Mesenchymal stem cell (in vitro differentiated cells and primary cell): ENCODE data around the gene OR9Q1.

Experiments
- DNase-seq: peaks from one replicate; pipeline ENCODE4 v3.0.0-alpha.2; 2013
- H2AFZ ChIP-seq: one replicate; pipeline ENCODE4 v1.6.1; 2013; ENCODE audit warnings: low read depth, mild to moderate bottlenecking, control low read depth, inconsistent platforms, low read length, moderate library complexity
- H2AK5ac ChIP-seq: 2 replicates; pipeline ENCODE4 v1.6.1; 2013; ENCODE audit warnings: low read length, moderate library complexity, mild to moderate bottlenecking, inconsistent platforms; ENCODE audit not compliant: severe bottlenecking
- H2BK120ac ChIP-seq: one replicate; pipeline ENCODE4 v1.6.1; 2013; ENCODE audit warnings: low read depth, mild to moderate bottlenecking, inconsistent platforms, low read length, moderate library complexity
- H2BK12ac ChIP-seq, 2 experiments: one replicate each; pipeline ENCODE4 v1.6.1; 2013; ENCODE audit warnings: inconsistent platforms in 2 of 2, low read length in 2 of 2, mild to moderate bottlenecking in 2 of 2, moderate library complexity in 2 of 2, control low read depth in 1 of 2
- H2BK15ac ChIP-seq: one replicate; pipeline ENCODE4 v1.6.1; 2013; ENCODE audit warnings: mild to moderate bottlenecking, low read depth, inconsistent platforms; ENCODE audit not compliant: poor library complexity, severe bottlenecking
- H2BK5ac ChIP-seq: 2 replicates; pipeline ENCODE4 v1.6.1; 2013; ENCODE audit warnings: low read depth, mild to moderate bottlenecking, low read length, control low read depth, inconsistent platforms; ENCODE audit not compliant: poor library complexity, severe bottlenecking
- H3K14ac ChIP-seq, 2 experiments: one replicate each; pipeline ENCODE4 v1.6.1; 2013; ENCODE audit warnings: inconsistent platforms in 2 of 2, low read length in 2 of 2, control low read depth in 1 of 2, mild to moderate bottlenecking in 1 of 2, moderate library complexity in 1 of 2
- H3K18ac ChIP-seq, 2 experiments: one replicate each; pipeline ENCODE4 v1.6.1; 2013; ENCODE audit warnings: inconsistent platforms in 2 of 2, low read length in 2 of 2, control low read depth in 1 of 2, low read depth in 1 of 2, mild to moderate bottlenecking in 1 of 2
- H3K23ac ChIP-seq, 2 experiments: one replicate each; pipeline ENCODE4 v1.6.1; 2013; ENCODE audit warnings: inconsistent platforms in 2 of 2, low read length in 2 of 2, mild to moderate bottlenecking in 2 of 2, moderate library complexity in 2 of 2, control low read depth in 1 of 2
- H3K27ac ChIP-seq: 2 replicates; pipeline ENCODE4 v1.5.1; 2013; ENCODE audit warnings: mild to moderate bottlenecking, moderate library complexity, low read length, control low read depth, inconsistent platforms; ENCODE audit not compliant: poor library complexity, severe bottlenecking
- H3K27me3 ChIP-seq, 2 experiments: 2 replicates each; pipeline versions ENCODE4 v1.6.1 to v1.7.0; 2013; ENCODE audit warnings: low read length in 2 of 2, mild to moderate bottlenecking in 2 of 2, moderate library complexity in 2 of 2, control low read depth in 1 of 2, inconsistent platforms in 1 of 2; ENCODE audit not compliant: control insufficient read depth in 1 of 2, insufficient read depth in 1 of 2
- H3K36me3 ChIP-seq, 2 experiments: 2 replicates each; pipeline versions ENCODE4 v1.6.1 to v1.7.0; 2013; ENCODE audit warnings: low read length in 2 of 2, control low read depth in 1 of 2, inconsistent platforms in 1 of 2, low read depth in 1 of 2, mild to moderate bottlenecking in 1 of 2; ENCODE audit not compliant: insufficient read depth in 2 of 2, control insufficient read depth in 1 of 2
- H3K4ac ChIP-seq, 2 experiments: one replicate each; pipeline ENCODE4 v1.6.1; 2013; ENCODE audit warnings: inconsistent platforms in 2 of 2, low read length in 2 of 2, mild to moderate bottlenecking in 2 of 2, moderate library complexity in 2 of 2, control low read depth in 1 of 2, low read depth in 1 of 2
- H3K4me1 ChIP-seq: 2 replicates; pipeline ENCODE4 v1.6.1; 2013; ENCODE audit warnings: low read depth, low read length, control low read depth; ENCODE audit not compliant: control insufficient read depth, insufficient read depth
- H3K4me2 ChIP-seq: 2 replicates; pipeline ENCODE4 v1.6.1; 2013; ENCODE audit warnings: low read length, mild to moderate bottlenecking, inconsistent platforms; ENCODE audit not compliant: poor library complexity, severe bottlenecking
- H3K4me3 ChIP-seq, 2 experiments: 2 replicates each; pipeline versions ENCODE4 v1.5.1 to v1.7.0; 2013; ENCODE audit warnings: low read length in 2 of 2, mild to moderate bottlenecking in 2 of 2, control low read depth in 1 of 2, low read depth in 1 of 2; ENCODE audit not compliant: insufficient read depth in 1 of 2
- H3K79me1 ChIP-seq: replicated peaks from 2 replicates; pipeline ENCODE4 v1.6.1; 2013; ENCODE audit warnings: mild to moderate bottlenecking, control low read depth, low read length, inconsistent platforms; ENCODE audit not compliant: poor library complexity, severe bottlenecking
- H3K9ac ChIP-seq: 2 replicates; pipeline ENCODE4 v1.7.0; 2013; ENCODE audit warnings: mild to moderate bottlenecking, low read length, moderate library complexity
- H3K9me3 ChIP-seq: 2 replicates; pipeline ENCODE4 v1.7.0; 2013; ENCODE audit warnings: mild to moderate bottlenecking, low read length; ENCODE audit not compliant: control insufficient read depth
- H4K8ac ChIP-seq: one replicate; pipeline ENCODE4 v1.6.1; 2013; ENCODE audit warnings: inconsistent platforms, mild to moderate bottlenecking, low read length, moderate library complexity
- H4K91ac ChIP-seq: one replicate; pipeline ENCODE4 v1.6.1; 2013; ENCODE audit warnings: mild to moderate bottlenecking, low read length, inconsistent platforms
- WGBS: methylation state at CpG from one replicate; pipeline ENCODE4 v1.1.7; 2013; ENCODE audit warnings: mixed read lengths; 5-methylcytosine and 5-hydroxymethylcytosine counted together

Gene OR9Q1

DNA sequence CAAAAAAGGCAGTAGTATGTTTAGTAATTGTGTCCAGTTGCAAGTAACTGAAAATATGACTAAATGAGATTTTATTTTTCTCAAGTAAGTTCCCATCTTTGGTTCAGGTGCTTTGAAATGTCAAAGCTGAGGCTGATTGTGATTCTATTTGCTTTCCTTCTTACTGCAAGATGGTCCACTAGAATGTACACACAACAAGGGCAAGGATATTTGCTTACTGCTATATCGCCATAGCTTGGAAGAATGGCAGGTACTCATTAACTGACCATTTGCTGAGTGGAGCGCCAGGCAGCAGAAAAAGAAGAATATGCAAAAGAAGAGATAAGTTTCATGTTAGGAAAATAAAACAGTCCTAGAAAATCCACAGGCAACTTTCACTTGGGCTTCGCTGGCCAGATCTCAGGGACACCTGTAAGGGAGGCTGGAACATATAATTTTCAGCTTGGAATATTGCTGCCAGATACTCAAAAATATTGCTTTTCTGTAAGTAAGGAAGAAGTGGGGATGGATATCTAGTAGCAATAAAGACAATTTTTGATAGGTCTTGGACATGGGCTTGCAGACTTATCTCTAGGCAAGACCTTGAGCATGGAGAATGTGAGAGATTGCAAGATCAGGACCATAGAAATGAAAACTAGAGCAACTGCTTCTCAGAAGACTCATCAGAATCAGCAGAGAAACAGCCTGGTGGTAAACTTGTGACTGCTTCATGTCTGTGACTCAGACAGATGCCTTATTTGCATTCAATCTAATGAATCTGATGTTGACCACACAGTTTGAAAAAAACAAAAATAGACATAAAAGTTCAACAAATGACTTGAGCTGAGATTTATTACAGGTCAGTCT is 44.8 kb upstream of the OR9Q1 start:
- no peak overlapping the region for H2BK12ac ChIP-seq
- no peaks in the 10 kb centered on the region for H3K79me1 ChIP-seq
- no peaks in the 10 kb centered on the region for H3K9me3 ChIP-seq
- H3K4me2 ChIP-seq, result no peak overlapping the region
- H4K8ac ChIP-seq, result no peak overlapping the region
- no peak overlapping the region for H3K9ac ChIP-seq
- H3K36me3 ChIP-seq, result no peaks in the 10 kb centered on the region
- no peak overlapping the region for H3K4ac ChIP-seq
- H2BK15ac ChIP-seq, result no peak overlapping the region
- no peak overlapping the region for H2AK5ac ChIP-seq
- H3K27me3 ChIP-seq, result no peaks in the 10 kb centered on the region
- no peak overlapping the region for H3K14ac ChIP-seq
- DNase-seq, result no peak
- H3K23ac ChIP-seq, result no peak overlapping the region
- no peak overlapping the region for H2BK5ac ChIP-seq
- no peak overlapping the region for H3K18ac ChIP-seq
- H2AFZ ChIP-seq, result no peak overlapping the region
- no peak overlapping the region for H3K27ac ChIP-seq
- WGBS, result 83% methylated on average over 3 of the region's 3 CpGs
- H2BK120ac ChIP-seq, result no peak overlapping the region
- no peak overlapping the region for H4K91ac ChIP-seq
- H3K4me1 ChIP-seq, result no peaks in the 10 kb centered on the region
- no peak overlapping the region for H3K4me3 ChIP-seq

DNA sequence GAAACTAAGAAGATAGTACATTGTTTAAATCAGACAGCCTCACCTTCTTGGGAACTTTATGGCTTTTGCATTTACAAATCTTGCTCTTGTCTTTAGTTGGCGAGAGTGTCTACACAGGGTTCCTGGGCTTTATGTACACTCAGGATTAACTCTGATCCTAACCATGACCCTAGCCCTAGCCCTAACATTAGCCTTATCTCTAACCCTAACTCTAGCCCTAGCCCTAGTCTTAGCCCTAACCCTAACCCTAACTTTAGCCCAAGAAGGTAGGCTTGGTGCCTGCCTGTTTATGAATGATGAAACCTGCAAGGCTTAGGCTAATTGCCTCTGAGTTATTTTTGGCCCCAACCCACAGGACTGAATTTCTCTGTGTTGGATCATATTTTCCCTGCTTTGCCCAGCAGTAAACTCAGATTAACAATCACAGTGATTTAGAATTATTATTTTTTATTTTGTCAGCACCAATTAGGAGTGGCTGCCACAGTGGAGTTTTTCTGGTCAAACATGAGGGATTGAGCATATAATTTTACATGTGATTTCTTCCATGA is 44.1 kb upstream of the OR9Q1 start:
- H2BK5ac ChIP-seq, result no peak overlapping the region
- no peak overlapping the region for H3K14ac ChIP-seq
- H2AK5ac ChIP-seq, result no peak overlapping the region
- H3K18ac ChIP-seq, result no peak overlapping the region
- DNase-seq, result no peak
- no peak overlapping the region for H4K8ac ChIP-seq
- no peak overlapping the region for H3K4ac ChIP-seq
- no peaks in the 10 kb centered on the region for H3K79me1 ChIP-seq
- H3K4me2 ChIP-seq, result no peak overlapping the region
- H3K27me3 ChIP-seq, result no peaks in the 10 kb centered on the region
- H3K9ac ChIP-seq, result no peak overlapping the region
- no peak overlapping the region for H2AFZ ChIP-seq
- H2BK12ac ChIP-seq, result no peak overlapping the region
- no peaks in the 10 kb centered on the region for H3K36me3 ChIP-seq
- no peak overlapping the region for H2BK15ac ChIP-seq
- no peak overlapping the region for H3K27ac ChIP-seq
- H2BK120ac ChIP-seq, result no peak overlapping the region
- H3K4me3 ChIP-seq, result no peak overlapping the region
- H3K23ac ChIP-seq, result no peak overlapping the region
- H3K4me1 ChIP-seq, result no peaks in the 10 kb centered on the region
- 76% methylated on average over 1 of the region's 1 CpG for WGBS
- H3K9me3 ChIP-seq, result no peaks in the 10 kb centered on the region
- no peak overlapping the region for H4K91ac ChIP-seq

DNA sequence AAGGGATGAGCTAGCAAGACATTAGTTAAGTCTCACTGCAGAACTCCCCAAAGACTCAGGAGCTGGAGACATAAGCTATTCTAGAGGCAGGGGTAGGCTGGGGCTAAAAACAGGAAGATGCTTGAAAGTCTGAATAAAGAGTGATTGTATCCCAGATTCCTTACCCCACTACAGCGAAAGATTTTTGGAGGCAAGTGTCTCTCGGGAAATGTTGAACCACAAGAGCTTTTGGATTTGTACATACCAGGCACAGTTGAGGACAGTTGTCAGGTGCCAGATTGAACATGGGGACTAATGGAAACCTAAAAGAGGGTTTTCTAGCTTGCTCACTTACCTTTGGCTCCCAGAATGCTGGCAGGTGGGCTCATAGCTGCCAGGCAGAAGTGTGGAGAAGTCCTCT is 43.5 kb upstream of the OR9Q1 start:
- no peaks in the 10 kb centered on the region for H3K9me3 ChIP-seq
- no peaks in the 10 kb centered on the region for H3K36me3 ChIP-seq
- H2BK15ac ChIP-seq, result no peak overlapping the region
- no peaks in the 10 kb centered on the region for H3K4me1 ChIP-seq
- H4K8ac ChIP-seq, result no peak overlapping the region
- no peak overlapping the region for H3K4me3 ChIP-seq
- no peak overlapping the region for H2BK12ac ChIP-seq
- H2BK5ac ChIP-seq, result no peak overlapping the region
- no peak overlapping the region for H3K4me2 ChIP-seq
- no peak overlapping the region for H3K9ac ChIP-seq
- no peak overlapping the region for H3K4ac ChIP-seq
- H3K79me1 ChIP-seq, result no peaks in the 10 kb centered on the region
- H3K27me3 ChIP-seq, result no peaks in the 10 kb centered on the region
- DNase-seq, result no peak
- no peak overlapping the region for H3K27ac ChIP-seq
- no peak overlapping the region for H2BK120ac ChIP-seq
- no peak overlapping the region for H2AFZ ChIP-seq
- no peak overlapping the region for H3K14ac ChIP-seq
- H3K18ac ChIP-seq, result no peak overlapping the region
- no peak overlapping the region for H2AK5ac ChIP-seq
- no peak overlapping the region for H4K91ac ChIP-seq
- H3K23ac ChIP-seq, result no peak overlapping the region
- WGBS, result 92% methylated on average over 2 of the region's 2 CpGs

DNA sequence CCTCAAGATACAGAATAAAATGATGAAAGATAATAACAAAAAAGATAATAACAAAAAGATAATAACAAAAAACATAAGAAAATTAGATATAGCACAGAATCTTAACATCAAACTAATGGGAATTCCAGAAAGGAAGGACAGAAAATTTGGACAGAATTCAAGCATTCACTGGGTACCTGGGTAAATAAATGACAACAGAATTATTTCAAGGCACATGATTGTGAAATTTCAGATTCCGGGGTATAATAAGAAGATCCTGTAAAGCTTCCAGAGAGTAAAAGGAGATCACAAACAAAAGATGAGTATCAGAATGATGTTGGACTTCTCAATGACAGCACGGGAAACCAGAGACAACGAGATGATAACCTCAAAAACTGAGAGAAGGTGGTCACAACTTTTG is 42.1 kb upstream of the OR9Q1 start:
- Histone ChIP-seq H2BK15ac (no peak overlapping the region), H3K27ac (no peak overlapping the region), H3K27me3 (no peaks in the 10 kb centered on the region), H3K9ac (no peak overlapping the region), H2BK12ac (no peak overlapping the region), H3K4ac (no peak overlapping the region), H2AFZ (no peak overlapping the region), H3K4me1 (no peaks in the 10 kb centered on the region), H3K36me3 (no peaks in the 10 kb centered on the region), H3K79me1 (no peaks in the 10 kb centered on the region), H3K4me3 (no peak overlapping the region), H2BK5ac (no peak overlapping the region), H3K18ac (no peak overlapping the region), H4K8ac (no peak overlapping the region), H3K23ac (no peak overlapping the region), H3K14ac (no peak overlapping the region), H2AK5ac (no peak overlapping the region), H4K91ac (no peak overlapping the region), H3K9me3 (no peaks in the 10 kb centered on the region), H2BK120ac (no peak overlapping the region), H3K4me2 (no peak overlapping the region)
- WGBS, result 54% methylated on average over 3 of the region's 3 CpGs
- DNase-seq, result no peak
